Adrenal gland (tissue), 5 donors: ENCODE measurements around the gene BEST4.

ENCODE experiments used
- POLR2A ChIP-seq, 2 donors: fragments of 450-650 bp; IDR thresholded peaks; one replicate each; pipeline ENCODE4 v1.6.1; 2017; ENCODE audit warnings: antibody characterized with exemption in 2 of 2, mild to moderate bottlenecking in 2 of 2, moderate library complexity in 1 of 2
- TF ChIP-seq, protein P1 (sequence below), 6 experiments: fragments of 450-650 bp in 4 of 6; fragments of 200-600 bp in 2 of 6; sonication (generic) in 1 of 6; IDR thresholded peaks; 1 replicate in 5 of 6; 2 replicates in 1 of 6; pipeline versions ENCODE4 v1.5.1 to v1.8.0; 2016 to 2021; ENCODE audit warnings: antibody characterized with exemption in 6 of 6, mild to moderate bottlenecking in 2 of 6, moderate library complexity in 1 of 6
- donor health status: DM: no; HTN: no; CAD: no.

DNA sequence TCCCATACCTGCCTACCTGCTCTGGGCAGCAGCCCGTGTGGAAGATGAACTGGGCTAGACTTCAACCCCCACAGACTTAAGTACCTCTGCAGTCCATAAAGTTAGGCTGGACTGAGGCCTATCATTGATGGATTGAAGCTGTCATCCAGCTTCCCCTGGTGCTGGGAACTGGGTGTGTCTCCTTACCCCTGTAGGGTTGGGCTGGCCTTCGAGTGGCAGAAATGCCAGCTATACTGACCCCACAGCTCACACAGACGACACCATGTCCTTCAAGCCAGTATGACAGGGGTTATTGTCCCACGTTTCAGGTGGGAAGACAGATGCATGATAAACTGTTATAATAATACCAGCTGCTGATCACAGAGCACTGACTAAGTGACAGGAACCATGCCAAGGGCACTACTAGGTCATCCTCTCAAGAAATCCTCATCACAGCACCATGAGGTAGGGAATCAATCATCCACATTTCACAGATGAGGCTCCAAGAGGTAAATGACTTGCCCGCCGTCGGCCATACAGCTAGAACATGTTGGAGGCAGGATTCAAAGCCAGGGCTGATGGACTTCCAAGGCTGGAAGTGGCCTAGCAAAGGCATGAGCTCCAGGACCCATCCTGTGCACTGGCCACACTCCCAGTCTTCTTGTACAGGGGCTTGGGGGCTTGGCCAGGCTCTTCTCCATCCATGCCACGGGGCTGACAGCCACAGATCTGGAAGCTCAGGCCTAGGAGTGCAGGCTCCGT, at the start of gene BEST4:
- no peak for TF ChIP-seq POLR2A (IDR thresholded peaks at IDR 0.05)
- TF ChIP-seq, protein P1, sequence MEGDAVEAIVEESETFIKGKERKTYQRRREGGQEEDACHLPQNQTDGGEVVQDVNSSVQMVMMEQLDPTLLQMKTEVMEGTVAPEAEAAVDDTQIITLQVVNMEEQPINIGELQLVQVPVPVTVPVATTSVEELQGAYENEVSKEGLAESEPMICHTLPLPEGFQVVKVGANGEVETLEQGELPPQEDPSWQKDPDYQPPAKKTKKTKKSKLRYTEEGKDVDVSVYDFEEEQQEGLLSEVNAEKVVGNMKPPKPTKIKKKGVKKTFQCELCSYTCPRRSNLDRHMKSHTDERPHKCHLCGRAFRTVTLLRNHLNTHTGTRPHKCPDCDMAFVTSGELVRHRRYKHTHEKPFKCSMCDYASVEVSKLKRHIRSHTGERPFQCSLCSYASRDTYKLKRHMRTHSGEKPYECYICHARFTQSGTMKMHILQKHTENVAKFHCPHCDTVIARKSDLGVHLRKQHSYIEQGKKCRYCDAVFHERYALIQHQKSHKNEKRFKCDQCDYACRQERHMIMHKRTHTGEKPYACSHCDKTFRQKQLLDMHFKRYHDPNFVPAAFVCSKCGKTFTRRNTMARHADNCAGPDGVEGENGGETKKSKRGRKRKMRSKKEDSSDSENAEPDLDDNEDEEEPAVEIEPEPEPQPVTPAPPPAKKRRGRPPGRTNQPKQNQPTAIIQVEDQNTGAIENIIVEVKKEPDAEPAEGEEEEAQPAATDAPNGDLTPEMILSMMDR (IDR thresholded peaks at IDR 0.05), result no peak
